IMR-90 (cell line): ENCODE data around the gene ANKRD44. TPM values are rescaled to one million over a fixed set of nuclear protein-coding genes. Genes with fewer than 3 reads are reported as not detected.

Experiments
- ATAC-seq: fragments of 200-7000 bp; cut with Tn5 transposase; 2 replicates; pipeline ENCODE4 v1.9.1; 2020; ENCODE audit warnings: low read depth, mild to moderate bottlenecking, moderate library complexity
- BruUV-seq: library from RNA; stranded (reverse); fragments of 400-500 nt; replicated peaks from 2 replicates; lab custom pipeline; 2021; lab: Mats Ljungman, UMichigan
- CTCF ChIA-PET: fragments of 300-600 bp; formaldehyde crosslinking; extraction: SDS; loops from one replicate; lab custom pipeline; 2021; ENCODE audit warnings: antibody characterized with exemption; lab: Yijun Ruan, JAX
- POLR2A ChIA-PET: fragments of 300-600 bp; sonication (Branson Sonifier 250); formaldehyde crosslinking; loops from one replicate; lab custom pipeline; 2022; ENCODE audit warnings: antibody characterized with exemption; ENCODE audit not compliant: unreplicated experiment; lab: Charles Lee
- DNase-seq: peaks from one replicate; pipeline ENCODE4 v3.0.0; 2013
- H2AFZ ChIP-seq: replicated peaks from 2 replicates; pipeline ENCODE3; 2013; ENCODE audit warnings: low read length, mild to moderate bottlenecking; ENCODE audit not compliant: poor library complexity
- H2AK5ac ChIP-seq: 2 replicates; pipeline ENCODE4 v1.6.1; 2013; ENCODE audit warnings: low read depth, low read length, inconsistent platforms
- H2AK9ac ChIP-seq: replicated peaks from 2 replicates; pipeline ENCODE3; 2013; ENCODE audit warnings: mild to moderate bottlenecking, low read depth, low read length, moderate library complexity; ENCODE audit not compliant: poor library complexity
- H2BK120ac ChIP-seq: 2 replicates; pipeline ENCODE4 v1.6.1; 2013; ENCODE audit warnings: low read depth, low read length, inconsistent platforms
- H2BK15ac ChIP-seq: 3 replicates; pipeline ENCODE4 v1.6.1; 2013; ENCODE audit warnings: low read depth, low read length, inconsistent platforms
- H2BK20ac ChIP-seq: 2 replicates; pipeline ENCODE4 v1.6.1; 2013; ENCODE audit warnings: low read depth, mild to moderate bottlenecking, inconsistent platforms, low read length, moderate library complexity
- H2BK5ac ChIP-seq: 2 replicates; pipeline ENCODE4 v1.6.1; 2013; ENCODE audit warnings: mild to moderate bottlenecking, low read depth, low read length, inconsistent platforms; ENCODE audit not compliant: poor library complexity, severe bottlenecking
- H3K14ac ChIP-seq: replicated peaks from 2 replicates; pipeline ENCODE4 v1.6.1; 2013; ENCODE audit warnings: low read depth, low read length, inconsistent platforms
- H3K18ac ChIP-seq: 2 replicates; pipeline ENCODE4 v1.6.1; 2013; ENCODE audit warnings: low read depth, low read length, control low read depth
- H3K23ac ChIP-seq: 2 replicates; pipeline ENCODE4 v1.6.1; 2013; ENCODE audit warnings: low read depth, low read length, inconsistent platforms
- H3K27ac ChIP-seq: 2 replicates; pipeline ENCODE4 v1.5.1; 2013; ENCODE audit warnings: mild to moderate bottlenecking, control low read depth, low read length; ENCODE audit not compliant: insufficient read depth
- H3K27me3 ChIP-seq: 2 replicates; pipeline ENCODE4 v1.6.1; 2013; ENCODE audit warnings: low read length; ENCODE audit not compliant: control insufficient read depth, insufficient read depth
- H3K36me3 ChIP-seq: 2 replicates; pipeline ENCODE4 v1.6.1; 2013; ENCODE audit warnings: low read length, mixed read lengths; ENCODE audit not compliant: control insufficient read depth, insufficient read depth
- H3K4ac ChIP-seq: 2 replicates; pipeline ENCODE4 v1.6.1; 2013; ENCODE audit warnings: low read depth, low read length, inconsistent platforms
- H3K4me1 ChIP-seq: 2 replicates; pipeline ENCODE4 v1.6.1; 2013; ENCODE audit warnings: low read length, mixed read lengths; ENCODE audit not compliant: control insufficient read depth, insufficient read depth
- H3K4me2 ChIP-seq: 2 replicates; pipeline ENCODE4 v1.6.1; 2013; ENCODE audit warnings: low read depth, mild to moderate bottlenecking, control low read depth, low read length, moderate library complexity
- H3K4me3 ChIP-seq: 2 replicates; pipeline ENCODE4 v1.5.1; 2013; ENCODE audit warnings: low read depth, mild to moderate bottlenecking, control low read depth, low read length, moderate library complexity; ENCODE audit not compliant: insufficient read depth
- H3K56ac ChIP-seq: 2 replicates; pipeline ENCODE4 v1.6.1; 2013; ENCODE audit warnings: low read length, inconsistent platforms; ENCODE audit not compliant: insufficient read depth; ENCODE audit errors: extremely low read depth
- H3K79me1 ChIP-seq, 2 experiments: 2 replicates each; pipeline ENCODE4 v1.6.1; 2013; ENCODE audit warnings: low read length in 2 of 2, inconsistent platforms in 1 of 2, low read depth in 1 of 2
- H3K9ac ChIP-seq: 2 replicates; pipeline ENCODE4 v1.6.1; 2013; ENCODE audit warnings: low read depth, low read length, control low read depth
- H3K9me1 ChIP-seq: 2 replicates; pipeline ENCODE4 v1.6.1; 2013; ENCODE audit warnings: low read length, inconsistent platforms; ENCODE audit not compliant: insufficient read depth
- H3K9me3 ChIP-seq: 2 replicates; pipeline ENCODE4 v1.6.1; 2013; ENCODE audit warnings: low read length; ENCODE audit not compliant: control insufficient read depth, insufficient read depth
- H4K20me1 ChIP-seq: 2 replicates; pipeline ENCODE4 v1.6.1; 2013; ENCODE audit warnings: low read length, inconsistent platforms; ENCODE audit not compliant: insufficient read depth
- H4K5ac ChIP-seq: 2 replicates; pipeline ENCODE4 v1.6.1; 2013; ENCODE audit warnings: mild to moderate bottlenecking, low read depth, low read length, control low read depth
- H4K8ac ChIP-seq, 2 experiments: 2 replicates each; pipeline ENCODE4 v1.6.1; 2013; ENCODE audit warnings: low read depth in 2 of 2, low read length in 2 of 2, control low read depth in 1 of 2, inconsistent platforms in 1 of 2
- H4K91ac ChIP-seq: 2 replicates; pipeline ENCODE4 v1.6.1; 2013; ENCODE audit warnings: low read depth, low read length, inconsistent platforms; ENCODE audit not compliant: insufficient read depth
- BHLHE40 ChIP-seq: fragments of 150-350 bp; IDR thresholded peaks from 2 replicates; pipeline ENCODE4 v1.6.1; 2016; ENCODE audit warnings: mild to moderate bottlenecking, low read depth, low read length
- CEBPB ChIP-seq: IDR thresholded peaks from 2 replicates; pipeline ENCODE4 v1.6.1; 2012; ENCODE audit warnings: low read depth, low read length, improper control_type of control experiment
- CHD1 ChIP-seq: IDR thresholded peaks from 2 replicates; pipeline ENCODE4 v1.6.1; 2012; ENCODE audit warnings: low read depth, low read length, improper control_type of control experiment
- FOS ChIP-seq: fragments of 150-350 bp; IDR thresholded peaks from 2 replicates; pipeline ENCODE4 v1.6.1; 2016; ENCODE audit warnings: low read depth, low read length
- MAFK ChIP-seq: IDR thresholded peaks from 2 replicates; pipeline ENCODE4 v1.6.1; 2012; ENCODE audit warnings: low read depth, low read length, improper control_type of control experiment
- MAZ ChIP-seq: IDR thresholded peaks from 2 replicates; pipeline ENCODE4 v1.6.1; 2012; ENCODE audit warnings: low read depth, mild to moderate bottlenecking, low read length, improper control_type of control experiment, moderate library complexity, borderline replicate concordance
- MXI1 ChIP-seq: IDR thresholded peaks from 2 replicates; pipeline ENCODE4 v1.6.1; 2012; ENCODE audit warnings: low read depth, mild to moderate bottlenecking, low read length, moderate library complexity, borderline replicate concordance
- NFE2L2 ChIP-seq: fragments of 150-350 bp; IDR thresholded peaks from 2 replicates; pipeline ENCODE4 v1.6.1; 2016; ENCODE audit warnings: low read depth, mild to moderate bottlenecking, low read length
- POLR2A ChIP-seq: IDR thresholded peaks from 2 replicates; pipeline ENCODE4 v1.6.1; 2012; ENCODE audit warnings: mild to moderate bottlenecking, low read depth, low read length
- RAD21 ChIP-seq: IDR thresholded peaks from 2 replicates; pipeline ENCODE4 v1.6.1; 2012; ENCODE audit warnings: low read length, improper control_type of control experiment
- RCOR1 ChIP-seq: IDR thresholded peaks from 2 replicates; pipeline ENCODE4 v1.6.1; 2012; ENCODE audit warnings: mild to moderate bottlenecking, low read length, improper control_type of control experiment; ENCODE audit not compliant: insufficient replicate concordance
- RFX5 ChIP-seq: IDR thresholded peaks from 2 replicates; pipeline ENCODE4 v1.8.0; 2012; ENCODE audit warnings: low read depth, mild to moderate bottlenecking, low read length, moderate library complexity
- SMC3 ChIP-seq: fragments of 150-350 bp; IDR thresholded peaks from 2 replicates; pipeline ENCODE4 v1.6.1; 2016; ENCODE audit warnings: low read depth, mild to moderate bottlenecking, antibody characterized with exemption, low read length, moderate library complexity
- WGBS, 2 experiments: methylation state at CpG; one replicate each; pipeline versions ENCODE4 v1.1.5 to v1.1.7; 2013; ENCODE audit warnings: missing lambda C conversion rate in 2 of 2; ENCODE audit not compliant: insufficient read length in 1 of 2; ENCODE audit errors: extremely low coverage in 2 of 2; 5-methylcytosine and 5-hydroxymethylcytosine counted together
- dilution Hi-C: fragments of 300-500 bp; cut with HindIII; formaldehyde crosslinking; loops from one replicate; pipeline ENCODE4 v1.14.3; 2018; ENCODE audit warnings: low sequenced_read_pairs; ENCODE audit not compliant: unreplicated experiment
- in situ Hi-C: fragments of 300-500 bp; cut with MboI; formaldehyde crosslinking; loops from 3 replicates; pipeline ENCODE4 v1.14.3; 2019; ENCODE audit warnings: low sequenced_read_pairs, inconsistent platforms, mixed read lengths
- intact Hi-C: fragments of 100-400 bp; cut with micrococcal nuclease; formaldehyde crosslinking; loops from 2 replicates; pipeline ENCODE4 v1.10.0; 2022
- polyA plus RNA-seq, 3 experiments: library from polyadenylated mRNA; depleted of rRNA; stranded (reverse); fragments of >200 nt; gene quantifications; 2 replicates each; pipeline ENCODE4 v1.2.3, GENCODE V29; 2012; ENCODE audit warnings: low replicate concordance in 1 of 3
- total RNA-seq: library from RNA; depleted of rRNA; stranded (reverse); fragments of >200 nt; gene quantifications from 2 replicates; pipeline ENCODE4 v1.2.3, GENCODE V29; 2012
- TF ChIP-seq, protein P1 (sequence below): conservative IDR thresholded peaks from 2 replicates; pipeline ENCODE4 v1.5.1; 2012; ENCODE audit warnings: mild to moderate bottlenecking, low read depth, low read length, improper control_type of control experiment
- TF ChIP-seq, protein P2 (sequence below): fragments of 150-350 bp; IDR thresholded peaks from 2 replicates; pipeline ENCODE4 v1.6.1; 2016; ENCODE audit warnings: low read depth, mild to moderate bottlenecking, low read length, moderate library complexity, borderline replicate concordance
- TF ChIP-seq, protein P3 (sequence below): fragments of 150-350 bp; IDR thresholded peaks from 2 replicates; pipeline ENCODE4 v1.6.1; 2017; ENCODE audit warnings: mild to moderate bottlenecking, antibody characterized with exemption, low read length, low read depth

ANKRD44 gene
- total and polyA plus RNA-seq, 2 of the 4 experiments (the other 2 are of a cell fraction), result 5.2 to 15.6 TPM

DNA sequence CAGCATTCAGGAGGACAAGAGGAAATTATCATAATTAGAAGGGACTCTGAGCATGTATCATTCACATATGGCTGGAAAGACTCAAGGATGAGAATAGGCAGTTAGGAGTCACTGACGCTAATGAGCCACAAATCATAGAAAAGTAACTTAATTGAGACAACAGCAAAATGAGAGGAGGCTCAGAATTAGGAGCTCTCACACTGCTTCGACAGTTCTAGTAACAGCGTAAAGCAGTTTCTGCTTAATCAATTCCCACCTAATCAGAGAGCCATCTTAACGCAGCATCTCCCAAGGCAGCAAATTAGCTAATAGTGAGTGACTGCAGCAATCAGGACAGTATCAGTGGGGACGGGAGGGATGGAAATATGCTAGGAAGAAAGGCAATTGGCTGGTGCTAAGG lies 32.8 kb downstream of the ANKRD44 start:
- no peak overlapping the region for H2BK5ac ChIP-seq
- DNase-seq (no peak), ATAC-seq (no peak)
- ChIA-PET POLR2A (no interaction called here), CTCF (interaction anchor here (1.1 kb wide), 1 partner anchor 10 kb away, joined by 3 read pairs; no protein-coding TSS in a partner anchor)
- intact Hi-C loops (no loop called here), dilution Hi-C loops (no loop called here), in situ Hi-C loops (no loop called here)
- no peaks in the 10 kb centered on the region for H3K9me1 ChIP-seq
- no peak overlapping the region for H3K18ac ChIP-seq
- H4K5ac ChIP-seq, result no peak overlapping the region
- WGBS, 2 experiments, result 71% methylated on average over 1 of the region's 5 CpGs; no CpG with 5 or more reads in 1 of the 2 experiments
- H4K8ac ChIP-seq, result no peak overlapping the region
- no peaks in the 10 kb centered on the region for H3K9me3 ChIP-seq
- no peaks in the 10 kb centered on the region for H3K4me1 ChIP-seq
- TF ChIP-seq MAZ (no peak), CEBPB (no peak), NFE2L2 (no peak), CHD1 (no peak), FOS (no peak), BHLHE40 (no peak), POLR2A (no peak), SMC3 (no peak), MAFK (no peak), RFX5 (no peak), MXI1 (no peak), RCOR1 (no peak), RAD21 (no peak)
- TF ChIP-seq, protein P1, sequence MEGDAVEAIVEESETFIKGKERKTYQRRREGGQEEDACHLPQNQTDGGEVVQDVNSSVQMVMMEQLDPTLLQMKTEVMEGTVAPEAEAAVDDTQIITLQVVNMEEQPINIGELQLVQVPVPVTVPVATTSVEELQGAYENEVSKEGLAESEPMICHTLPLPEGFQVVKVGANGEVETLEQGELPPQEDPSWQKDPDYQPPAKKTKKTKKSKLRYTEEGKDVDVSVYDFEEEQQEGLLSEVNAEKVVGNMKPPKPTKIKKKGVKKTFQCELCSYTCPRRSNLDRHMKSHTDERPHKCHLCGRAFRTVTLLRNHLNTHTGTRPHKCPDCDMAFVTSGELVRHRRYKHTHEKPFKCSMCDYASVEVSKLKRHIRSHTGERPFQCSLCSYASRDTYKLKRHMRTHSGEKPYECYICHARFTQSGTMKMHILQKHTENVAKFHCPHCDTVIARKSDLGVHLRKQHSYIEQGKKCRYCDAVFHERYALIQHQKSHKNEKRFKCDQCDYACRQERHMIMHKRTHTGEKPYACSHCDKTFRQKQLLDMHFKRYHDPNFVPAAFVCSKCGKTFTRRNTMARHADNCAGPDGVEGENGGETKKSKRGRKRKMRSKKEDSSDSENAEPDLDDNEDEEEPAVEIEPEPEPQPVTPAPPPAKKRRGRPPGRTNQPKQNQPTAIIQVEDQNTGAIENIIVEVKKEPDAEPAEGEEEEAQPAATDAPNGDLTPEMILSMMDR, result no peak
- TF ChIP-seq, protein P2, sequence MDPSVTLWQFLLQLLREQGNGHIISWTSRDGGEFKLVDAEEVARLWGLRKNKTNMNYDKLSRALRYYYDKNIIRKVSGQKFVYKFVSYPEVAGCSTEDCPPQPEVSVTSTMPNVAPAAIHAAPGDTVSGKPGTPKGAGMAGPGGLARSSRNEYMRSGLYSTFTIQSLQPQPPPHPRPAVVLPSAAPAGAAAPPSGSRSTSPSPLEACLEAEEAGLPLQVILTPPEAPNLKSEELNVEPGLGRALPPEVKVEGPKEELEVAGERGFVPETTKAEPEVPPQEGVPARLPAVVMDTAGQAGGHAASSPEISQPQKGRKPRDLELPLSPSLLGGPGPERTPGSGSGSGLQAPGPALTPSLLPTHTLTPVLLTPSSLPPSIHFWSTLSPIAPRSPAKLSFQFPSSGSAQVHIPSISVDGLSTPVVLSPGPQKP, result no peak
- TF ChIP-seq, protein P3, sequence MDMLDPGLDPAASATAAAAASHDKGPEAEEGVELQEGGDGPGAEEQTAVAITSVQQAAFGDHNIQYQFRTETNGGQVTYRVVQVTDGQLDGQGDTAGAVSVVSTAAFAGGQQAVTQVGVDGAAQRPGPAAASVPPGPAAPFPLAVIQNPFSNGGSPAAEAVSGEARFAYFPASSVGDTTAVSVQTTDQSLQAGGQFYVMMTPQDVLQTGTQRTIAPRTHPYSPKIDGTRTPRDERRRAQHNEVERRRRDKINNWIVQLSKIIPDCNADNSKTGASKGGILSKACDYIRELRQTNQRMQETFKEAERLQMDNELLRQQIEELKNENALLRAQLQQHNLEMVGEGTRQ, result no peak
- no peaks in the 10 kb centered on the region for H4K20me1 ChIP-seq
- H2BK120ac ChIP-seq, result no peak overlapping the region
- no peak overlapping the region for H3K14ac ChIP-seq
- no peak overlapping the region for H3K23ac ChIP-seq
- H3K4ac ChIP-seq, result no peak overlapping the region
- no peaks in the 10 kb centered on the region; a peak in 2 of 4 replicates for H3K79me1 ChIP-seq
- H3K27me3 ChIP-seq, result no peaks in the 10 kb centered on the region
- BruUV-seq, result no TSS peak
- no peak overlapping the region for H4K91ac ChIP-seq
- H2AK5ac ChIP-seq, result no peak overlapping the region
- no peak overlapping the region for H3K56ac ChIP-seq
- no peak overlapping the region for H3K27ac ChIP-seq
- no peak overlapping the region for H2AFZ ChIP-seq
- no peak overlapping the region for H3K4me2 ChIP-seq
- no peak overlapping the region for H2BK20ac ChIP-seq
- H2BK15ac ChIP-seq, result no peak overlapping the region
- H3K36me3 ChIP-seq, result no peaks in the 10 kb centered on the region
- H3K4me3 ChIP-seq, result no peak overlapping the region
- H2AK9ac ChIP-seq, result no peak overlapping the region
- no peak overlapping the region for H3K9ac ChIP-seq
